NCI-H1694 treated with DMSO at 0.1 percent for 48 hours (cell line): ENCODE results near the gene CIB2.
"Not testable (repeated sequence)": the region's sequence is repeated elsewhere in the genome, so short reads cannot be mapped to it uniquely, and the experiment has no call there.

Source experiments
- DNase-seq: peaks from one replicate; lab custom pipeline; 2025; lab: John Stamatoyannopoulos, UW

Gene CIB2

DNA sequence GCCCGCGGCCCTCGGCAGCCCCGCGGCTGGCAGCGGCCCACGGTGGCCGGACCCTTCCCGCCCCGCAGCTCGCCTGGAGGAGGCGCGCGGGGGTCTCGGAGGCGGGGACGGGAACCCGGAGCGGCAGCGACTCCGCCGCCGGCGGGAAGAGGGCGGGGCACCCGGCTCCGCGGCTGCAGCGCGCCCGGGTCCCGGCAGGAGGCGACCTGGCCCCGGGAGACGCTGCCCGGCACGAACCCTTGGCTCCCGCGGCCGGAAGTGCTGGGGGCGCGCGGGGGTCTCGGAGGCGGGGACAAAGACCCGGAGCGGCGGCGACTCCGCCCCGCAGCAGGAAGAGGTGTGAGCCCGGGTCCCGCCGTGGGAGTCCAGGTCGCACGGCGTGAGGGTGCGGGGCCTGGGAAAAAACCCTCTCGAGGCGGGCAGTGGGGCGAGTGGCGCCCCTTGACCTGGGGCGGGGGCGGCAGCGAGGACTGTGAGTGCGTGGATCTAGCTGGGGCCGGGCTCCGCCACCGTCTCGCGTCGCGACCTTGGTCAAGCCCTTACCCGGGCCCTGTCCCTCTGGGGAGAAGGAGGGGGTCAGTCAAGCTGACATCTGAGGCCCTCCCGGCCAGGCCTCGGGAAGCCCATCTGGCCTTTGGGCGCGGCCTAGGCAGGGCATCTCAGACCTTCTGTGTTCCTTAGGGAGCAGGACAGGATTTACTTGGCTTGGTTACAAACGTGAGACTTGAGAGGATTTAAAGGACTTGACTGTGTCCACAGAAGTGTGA is at the start of gene CIB2:
TSS of gene CIB2 (minus strand) at position 151 of the 767 bp plus-strand sequence. CDS start 230 bp downstream, outside the sequence.
- peak; percentile 44 for DNase-seq

DNA sequence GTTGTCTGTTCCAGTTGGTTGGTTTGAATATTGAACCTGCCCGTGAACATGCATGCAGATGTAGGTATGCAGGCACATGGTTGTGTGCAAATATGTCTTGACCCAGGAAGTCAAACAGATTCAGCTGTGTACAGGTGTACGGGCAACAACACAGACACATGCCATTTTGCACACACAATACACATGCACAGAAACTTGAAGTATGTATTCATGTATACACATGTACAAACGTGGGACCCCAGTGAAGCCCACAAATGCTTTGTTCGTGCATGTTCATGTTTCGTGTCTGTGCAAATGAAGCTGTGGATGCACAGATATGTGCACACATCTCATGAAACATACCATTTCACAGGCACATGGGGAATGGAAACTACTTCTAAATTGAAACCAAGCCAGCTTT is 48.7 kb upstream of the CIB2 start:
- no peak for DNase-seq

DNA sequence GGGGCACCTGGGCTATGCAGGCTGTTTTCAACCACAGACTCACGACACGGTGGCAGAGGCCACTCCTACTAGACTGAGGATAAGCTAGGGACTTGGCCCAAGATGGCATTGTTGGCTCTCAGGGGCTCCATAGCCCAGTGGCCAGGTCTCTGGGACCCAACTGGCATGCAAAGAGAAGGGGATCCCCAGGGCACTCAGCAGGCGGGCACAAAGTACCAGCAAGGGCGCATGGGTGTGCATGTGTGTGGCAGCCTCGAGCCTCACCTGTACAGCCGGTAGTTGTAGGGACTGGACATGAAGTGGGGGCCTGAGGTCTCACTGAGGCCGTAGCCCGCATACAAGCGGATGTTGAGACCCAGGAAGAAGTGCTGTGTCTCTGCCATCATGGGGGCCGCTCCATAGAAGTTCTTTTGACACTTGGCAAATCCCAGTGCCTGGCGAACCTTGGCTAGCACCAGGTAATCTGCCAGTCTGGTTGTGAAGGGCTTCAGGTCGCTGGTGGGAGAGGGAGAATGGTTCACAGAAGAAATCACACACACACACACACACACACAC is 48.1 kb upstream of the CIB2 start:
- no peak for DNase-seq

DNA sequence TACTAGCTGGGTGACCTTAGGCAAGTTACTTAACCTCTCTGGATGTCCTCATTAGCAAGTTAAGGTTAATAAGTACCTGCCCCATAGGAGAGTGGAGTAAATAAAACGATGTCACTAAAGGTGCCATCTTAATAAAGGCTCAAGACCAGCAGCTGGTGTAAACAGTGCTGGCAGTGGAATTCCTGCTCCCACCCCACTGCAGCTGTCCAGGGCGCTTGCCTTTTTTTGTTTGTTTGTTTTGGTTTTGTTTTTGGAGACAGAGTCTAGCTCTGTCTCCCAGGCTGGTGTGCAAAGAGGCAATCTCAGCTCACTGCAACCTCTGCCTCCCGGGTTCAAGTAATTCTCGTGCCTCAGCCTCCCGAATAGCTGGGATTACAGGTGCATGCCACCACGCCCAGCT is 46.8 kb upstream of the CIB2 start:
- DNase-seq, result no peak

GRCh38 chr15:78177447-78177873 is 46.2 kb upstream of the CIB2 start:
- no peak for DNase-seq

- no peak for DNase-seq
Measured at GRCh38 chr15:78175330-78175729, 44.1 kb upstream of the CIB2 start.

- DNase-seq, result no peak
Measured at GRCh38 chr15:78174401-78174800, 43.2 kb upstream of the CIB2 start.

- DNase-seq, result no peak
Measured at GRCh38 chr15:78171864-78172472, 40.7 kb upstream of the CIB2 start.

DNA sequence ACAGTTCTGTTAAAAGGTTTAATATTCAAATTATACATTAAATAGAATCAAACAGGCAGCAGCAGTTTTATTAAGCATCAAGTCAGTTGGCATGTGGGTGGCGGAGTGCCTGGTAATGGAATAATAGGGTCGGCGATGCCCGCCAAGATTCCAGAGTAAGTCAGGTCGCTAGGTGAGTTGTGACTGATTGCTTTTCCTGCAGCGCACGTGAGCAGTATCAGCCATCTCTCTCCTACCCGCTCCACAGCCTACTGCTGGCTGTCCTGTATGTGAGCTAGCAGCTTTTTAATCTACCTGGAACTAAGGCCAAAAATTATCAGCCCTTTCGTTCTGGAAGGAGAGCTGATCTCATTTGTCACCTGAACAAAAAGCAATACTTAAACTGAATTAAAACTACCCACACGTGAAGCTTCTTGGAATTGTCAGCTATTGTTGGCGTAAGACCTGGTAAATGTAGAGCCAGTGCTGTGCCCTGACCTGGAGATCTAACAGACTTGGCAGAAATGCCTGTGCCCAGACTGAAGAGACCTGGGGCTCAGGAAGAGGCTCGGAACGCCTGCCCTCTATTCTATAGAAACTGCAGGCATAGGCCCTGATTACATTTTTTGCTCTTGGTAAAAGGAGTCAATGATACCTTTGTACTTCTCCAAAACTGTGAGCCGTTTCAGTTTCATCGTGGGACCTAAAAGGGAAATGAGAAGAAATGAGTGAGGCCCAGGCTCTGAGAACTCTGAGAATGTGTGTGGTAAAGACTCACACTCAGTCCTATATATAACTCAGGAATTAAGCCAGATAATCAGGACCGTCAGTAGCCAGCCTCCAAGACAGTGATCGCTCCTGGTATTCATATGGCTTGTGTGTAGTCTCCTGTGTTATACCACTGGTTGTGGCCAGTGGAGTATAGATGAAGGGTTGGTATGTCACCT is 39.9 kb upstream of the CIB2 start:
- no peak for DNase-seq

- DNase-seq, result no peak
Measured at GRCh38 chr15:78168608-78169007, 37.4 kb upstream of the CIB2 start.

GRCh38 chr15:78167227-78167888 is 36.1 kb upstream of the CIB2 start:
- no peak for DNase-seq

DNA sequence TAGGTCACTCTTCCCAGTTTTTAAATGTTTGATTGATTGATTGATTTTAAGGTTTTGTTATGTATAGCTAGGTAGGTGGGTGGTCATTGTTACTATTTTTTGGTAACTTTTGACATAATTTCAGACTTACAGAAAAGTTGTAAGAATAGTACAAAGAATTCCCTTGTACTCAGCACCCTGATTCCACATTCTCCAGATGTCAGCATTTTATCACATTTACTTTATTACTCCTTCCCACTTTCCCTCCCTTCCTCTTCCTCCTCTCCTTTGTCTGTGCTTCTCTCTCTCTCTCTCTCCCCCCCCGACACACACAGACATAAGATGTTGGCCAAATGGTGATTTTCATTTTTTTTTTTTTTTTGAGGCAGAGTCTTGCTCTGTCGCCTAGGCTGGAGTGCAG is 32.8 kb upstream of the CIB2 start:
- DNase-seq, result no peak

DNA sequence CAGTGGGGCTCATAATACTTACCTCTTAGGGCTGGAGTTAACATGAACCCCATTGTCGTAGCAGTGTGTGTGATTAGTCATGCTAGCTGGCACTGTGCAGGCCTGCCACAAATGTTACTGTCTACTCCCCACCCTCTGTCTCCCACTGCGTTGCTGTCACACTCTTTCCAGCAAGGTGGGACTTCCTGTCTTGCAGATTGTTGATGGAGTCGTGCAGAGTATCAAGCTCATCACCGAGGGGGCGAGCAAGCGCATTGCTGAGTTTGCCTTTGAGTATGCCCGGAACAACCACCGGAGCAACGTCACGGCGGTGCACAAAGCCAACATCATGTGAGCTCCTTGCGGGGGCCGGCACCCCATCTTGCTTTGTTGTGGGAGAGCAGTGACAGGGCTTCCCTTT is 30.8 kb upstream of the CIB2 start:
- no peak for DNase-seq

DNA sequence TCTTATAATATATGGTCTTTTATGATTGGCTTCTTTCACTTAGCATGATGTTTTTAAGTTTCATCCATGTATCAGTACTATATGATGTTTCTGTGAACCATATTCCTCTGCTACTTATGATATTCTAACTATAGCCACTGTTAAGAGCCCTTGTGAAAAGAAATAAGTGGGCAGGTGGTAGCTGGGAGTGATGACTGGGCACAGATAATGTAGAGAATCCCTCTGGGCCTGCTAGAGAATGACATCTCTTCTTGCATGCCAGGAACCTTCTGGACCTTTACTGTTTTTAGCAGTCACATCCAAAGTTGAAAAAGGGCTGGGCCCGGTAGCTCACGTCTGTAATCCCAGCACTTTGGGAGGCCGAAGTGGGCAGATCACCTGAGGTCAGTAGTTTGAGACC is 28.1 kb upstream of the CIB2 start:
- no peak for DNase-seq

DNA sequence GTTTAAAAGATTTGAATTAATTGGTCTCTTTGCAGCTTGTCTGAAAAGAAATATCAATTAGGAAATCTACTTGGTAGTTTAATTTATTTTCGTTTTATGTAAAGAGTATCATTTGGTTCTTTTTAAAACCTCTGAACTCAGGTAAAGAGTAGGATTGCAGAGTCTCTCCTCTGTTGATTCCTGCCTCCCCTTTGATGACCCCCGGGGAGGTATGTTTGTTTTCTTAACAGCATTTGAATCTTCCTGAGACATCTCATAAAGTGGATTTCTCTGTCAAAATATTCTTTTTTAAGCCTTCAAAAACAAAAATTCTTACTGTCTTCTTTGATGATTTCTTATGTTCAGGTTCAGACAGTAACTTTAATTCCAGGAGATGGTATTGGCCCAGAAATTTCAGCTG is 26.0 kb upstream of the CIB2 start:
- no peak for DNase-seq

DNA sequence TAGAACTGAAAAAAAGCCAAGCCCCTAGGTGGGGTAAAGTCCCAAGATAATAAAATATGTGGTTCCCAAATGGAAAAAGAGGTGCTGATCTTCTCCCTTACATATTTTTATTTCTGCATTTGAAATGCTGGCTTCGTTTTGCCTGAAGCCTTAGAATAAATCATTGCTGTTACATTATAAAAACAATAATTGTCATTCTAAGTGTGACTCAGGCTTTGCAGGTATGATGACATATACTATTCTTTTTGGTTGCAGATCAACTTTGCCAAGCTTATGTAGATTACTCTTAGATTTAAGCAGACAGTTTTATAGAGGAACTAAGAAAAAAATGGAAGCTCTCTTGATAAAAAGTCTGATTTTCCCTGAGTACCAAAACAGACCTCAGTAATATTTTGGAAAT is 25.4 kb upstream of the CIB2 start:
- DNase-seq, result no peak

DNA sequence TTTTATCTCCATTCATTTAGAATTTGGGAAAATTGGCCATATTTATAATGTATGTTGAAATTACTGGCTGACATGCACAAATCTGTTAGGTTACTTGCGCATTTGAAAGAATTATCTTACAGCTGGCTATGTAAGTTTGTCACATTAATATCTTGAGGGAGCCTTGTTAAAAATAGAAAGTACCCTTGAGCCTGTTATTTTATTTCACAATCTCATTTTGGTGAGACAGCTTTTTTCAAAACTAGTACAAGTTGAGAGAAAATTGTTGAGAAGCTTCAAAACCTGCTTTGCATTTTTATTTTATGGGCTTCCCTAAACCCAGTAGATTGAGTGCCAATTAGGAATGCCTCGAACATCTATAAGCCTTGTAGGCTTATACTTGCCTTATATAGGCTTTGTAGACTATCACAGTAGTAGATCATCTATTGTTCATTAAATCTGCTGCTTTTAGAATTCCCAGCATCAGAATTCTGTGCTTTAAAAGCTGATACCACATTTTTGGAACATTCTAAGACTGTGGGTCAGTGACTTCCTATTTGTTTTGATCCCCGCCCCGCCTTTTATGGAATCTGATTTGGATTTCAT is 24.2 kb upstream of the CIB2 start:
- no peak for DNase-seq

DNA sequence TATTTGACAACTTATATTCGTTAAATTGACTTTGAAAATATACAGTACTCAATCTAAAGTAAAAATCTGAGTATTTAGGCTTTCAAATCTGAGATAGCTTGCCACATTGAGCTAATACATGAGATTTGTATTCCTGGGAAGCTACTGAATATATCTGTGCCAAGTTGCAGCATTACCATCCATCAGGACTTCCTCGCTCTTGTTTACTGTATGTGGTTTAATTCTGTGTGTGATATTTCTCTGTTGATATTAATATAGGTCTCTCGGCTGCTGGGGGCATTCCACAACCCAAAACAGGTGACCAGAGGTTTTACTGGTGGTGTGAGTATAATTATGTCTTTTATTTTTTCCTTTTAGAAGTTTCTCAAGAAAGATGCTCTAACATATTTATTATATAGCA is 23.7 kb upstream of the CIB2 start:
- no peak for DNase-seq

DNA sequence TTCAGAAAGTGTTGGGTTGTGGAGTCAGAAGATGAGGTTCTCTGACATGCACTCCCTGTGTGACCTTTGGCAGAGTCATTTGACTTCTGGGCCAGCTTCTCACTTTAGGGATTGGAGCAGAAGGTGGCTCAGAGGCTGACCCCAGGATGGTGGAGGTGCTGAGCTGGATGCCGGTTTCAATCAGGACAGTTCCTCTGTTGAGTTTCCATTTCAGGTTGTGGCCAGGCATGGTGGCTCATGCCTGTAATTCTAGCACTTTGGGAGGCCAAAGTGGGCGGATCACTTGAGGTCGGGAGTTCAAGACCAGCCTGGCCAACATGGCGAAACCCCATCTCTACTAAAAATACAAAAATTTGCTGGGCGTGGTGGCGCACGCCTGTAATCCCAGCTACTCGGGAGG is 19.8 kb upstream of the CIB2 start:
- not testable (repeated sequence) for DNase-seq

- DNase-seq, result no peak
Measured at GRCh38 chr15:78149805-78150751, 18.8 kb upstream of the CIB2 start.
